ENCODE data around the gene SMYD4. TPM values are rescaled to one million over a fixed set of nuclear protein-coding genes. Genes with fewer than 3 reads are reported as not detected.

The SMYD4 gene
- total and polyA plus RNA-seq, 9 donors: 8.5 to 22.0 (median 16.3) TPM

GRCh38 chr17:1779571-1780131, 50.1 kb downstream of the SMYD4 start:
- intact Hi-C loops (cut with DNase I): loop anchor here in 3 of 4 donors (5.0 to 10.0 kb wide), 3 partner anchors 57 to 135 kb away; partner anchors contain the start of genes RILP (in 1 of the 3), SCARF1 (in 1 of the 3) and WDR81 (in 1 of the 3)
- peak overlapping the region; percentile 3 to 94 for H3K27ac ChIP-seq
- peak; percentile 84 to 92 (median 92) for DNase-seq
- H3K4me1 ChIP-seq (ENCODE audit: insufficient read depth): peaks cover 27% of the 10 kb centered on the region
- H3K36me3 ChIP-seq: no peaks in the 10 kb centered on the region
- no peaks in the 10 kb centered on the region for H3K9me3 ChIP-seq
- WGBS, 3 donors: 2 to 6% (median 5%) methylated on average over 8 of the region's 8 CpGs
- H3K4me3 ChIP-seq: no peak overlapping the region
- TF ChIP-seq EP300 (IDR thresholded peaks at IDR 0.05): peak; percentile 58
- TF ChIP-seq CTCF (IDR thresholded peaks at IDR 0.05): no peak
- H3K27me3 ChIP-seq: no peaks in the 10 kb centered on the region

DNA sequence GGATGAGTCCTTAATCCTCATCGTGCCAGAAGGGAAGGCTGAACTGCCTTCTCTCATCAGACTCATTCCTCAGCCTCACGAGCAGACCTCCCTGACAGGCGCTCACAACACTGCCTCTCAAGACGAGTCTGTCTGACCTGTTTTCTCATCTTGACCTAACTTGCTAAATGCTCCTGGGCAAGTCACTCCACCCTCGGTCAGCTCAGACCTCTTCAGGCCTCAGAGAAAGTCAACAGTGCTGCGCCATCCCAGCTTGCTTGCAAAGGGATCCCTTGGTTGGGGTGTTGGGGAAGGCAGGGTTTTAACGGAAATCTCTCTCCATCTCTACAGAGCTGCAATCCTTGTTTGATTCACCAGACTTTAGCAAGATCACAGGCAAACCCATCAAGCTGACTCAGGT, 52.8 kb downstream of the SMYD4 start:
- no peak for DNase-seq
- H3K4me1 ChIP-seq (ENCODE audit: insufficient read depth): peaks cover 17% of the 10 kb centered on the region
- H3K27me3 ChIP-seq: no peaks in the 10 kb centered on the region
- TF ChIP-seq POLR2A (IDR thresholded peaks at IDR 0.05): no peak
- no peak for TF ChIP-seq CTCF (IDR thresholded peaks at IDR 0.05)
- no peak for TF ChIP-seq EP300 (IDR thresholded peaks at IDR 0.05)
- 91 to 97% (median 94%) methylated on average over 7 of the region's 7 CpGs for WGBS, 3 donors
- no peak overlapping the region for H3K27ac ChIP-seq
- H3K4me3 ChIP-seq: no peak overlapping the region
- intact Hi-C loops (cut with DNase I): no loop called here
- H3K36me3 ChIP-seq: no peaks in the 10 kb centered on the region
- H3K9me3 ChIP-seq: no peaks in the 10 kb centered on the region

DNA sequence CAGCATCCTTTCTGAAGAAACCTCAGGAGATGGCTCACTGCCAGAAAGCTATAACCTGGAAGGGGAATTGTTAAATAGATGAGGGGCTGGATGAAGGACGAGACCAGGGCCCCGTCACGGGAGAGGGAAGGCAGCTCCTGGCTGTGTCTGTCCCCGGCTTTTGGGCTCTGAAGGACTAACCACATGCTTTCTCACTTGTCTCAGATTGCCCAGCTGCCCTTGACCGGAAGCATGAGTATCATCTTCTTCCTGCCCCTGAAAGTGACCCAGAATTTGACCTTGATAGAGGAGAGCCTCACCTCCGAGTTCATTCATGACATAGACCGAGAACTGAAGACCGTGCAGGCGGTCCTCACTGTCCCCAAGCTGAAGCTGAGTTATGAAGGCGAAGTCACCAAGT, 53.4 kb downstream of the SMYD4 start:
- 87 to 90% (median 89%) methylated on average over 10 of the region's 10 CpGs for WGBS, 3 donors

GRCh38 chr17:1774390-1775176, 55.1 kb downstream of the SMYD4 start:
- intact Hi-C loops (cut with DNase I): no loop called here
- Histone ChIP-seq H3K4me3 (no peak overlapping the region), H3K4me1 (ENCODE audit: insufficient read depth) (peaks cover 7% of the 10 kb centered on the region), H3K9me3 (no peaks in the 10 kb centered on the region), H3K27me3 (no peaks in the 10 kb centered on the region), H3K36me3 (no peaks in the 10 kb centered on the region), H3K27ac (peak overlapping the region in 1 of 2 donors; percentile 28)
- 89 to 92% (median 91%) methylated on average over 21 of the region's 21 CpGs for WGBS, 3 donors
- DNase-seq: no peak
- no peak for TF ChIP-seq EP300 (IDR thresholded peaks at IDR 0.05)
- no peak for TF ChIP-seq CTCF (IDR thresholded peaks at IDR 0.05)
- no peak for TF ChIP-seq POLR2A (IDR thresholded peaks at IDR 0.05)

More for the DNA sequence above, 53.4 kb downstream of the SMYD4 start:
- DNase-seq: no peak
- Histone ChIP-seq H3K27ac (no peak overlapping the region), H3K36me3 (no peaks in the 10 kb centered on the region), H3K27me3 (no peaks in the 10 kb centered on the region), H3K9me3 (no peaks in the 10 kb centered on the region), H3K4me3 (no peak overlapping the region), H3K4me1 (ENCODE audit: insufficient read depth) (peaks cover 14% of the 10 kb centered on the region)
- no peak for TF ChIP-seq CTCF (IDR thresholded peaks at IDR 0.05)
- TF ChIP-seq POLR2A (IDR thresholded peaks at IDR 0.05): no peak
- TF ChIP-seq EP300 (IDR thresholded peaks at IDR 0.05): no peak
- intact Hi-C loops (cut with DNase I): no loop called here
